NK-92 (cell line): ENCODE data around the gene SHOC2.

Experiments used
- DNase-seq: peaks from one replicate; lab custom pipeline; 2025; ENCODE audit not compliant: unreplicated experiment; lab: John Stamatoyannopoulos, UW

The SHOC2 gene

DNA sequence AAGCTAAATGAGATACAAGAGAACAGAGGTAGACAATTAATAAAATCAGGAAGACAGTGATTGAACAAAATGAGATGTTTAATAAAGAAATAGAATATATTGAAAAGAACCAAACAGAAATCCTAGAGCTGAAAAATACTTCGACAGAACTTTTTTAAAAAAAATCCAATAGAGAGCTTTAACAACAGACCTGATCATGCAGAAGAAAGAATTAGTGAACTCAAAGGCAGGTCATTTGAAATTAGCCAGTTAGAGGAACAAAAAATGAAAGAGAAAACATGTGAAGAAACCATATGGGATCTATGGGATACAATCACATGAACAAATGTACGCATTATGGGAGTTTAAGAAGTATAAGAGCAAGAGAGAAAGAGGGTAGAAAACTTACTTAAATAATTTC is 120.1 kb downstream of the SHOC2 start:
- no peak for DNase-seq

DNA sequence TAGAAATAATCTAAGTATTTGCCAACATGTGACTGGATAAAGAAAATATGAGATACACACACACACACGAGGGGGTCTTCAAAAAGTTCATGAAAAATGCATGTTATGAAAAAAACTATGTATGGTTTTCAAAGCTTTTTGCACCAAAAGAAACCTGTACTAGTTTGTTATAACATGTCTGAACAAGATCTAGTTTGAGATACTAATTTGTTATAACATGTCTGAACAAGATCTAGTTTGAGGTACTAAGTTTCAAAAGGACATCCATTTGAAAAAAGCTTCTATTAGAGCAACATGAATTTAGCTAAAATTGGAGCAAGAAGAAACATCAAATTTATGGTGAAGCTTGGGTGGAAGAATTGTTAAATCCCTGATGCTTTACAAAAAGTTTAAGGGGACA is 137.6 kb downstream of the SHOC2 start:
- DNase-seq = no peak
